HK-2 (cell line): ENCODE results near the gene RFX8.
"Not testable (repeated sequence)": the region's sequence is repeated elsewhere in the genome, so short reads cannot be mapped to it uniquely, and the experiment has no call there.

Source experiments
- DNase-seq: peaks from one replicate; pipeline ENCODE4 v3.0.0-alpha.2; 2018; ENCODE audit not compliant: unreplicated experiment

Gene RFX8

GRCh38 chr2:101440127-101440738, 34.7 kb downstream of the RFX8 start:
- no peak for DNase-seq

DNA sequence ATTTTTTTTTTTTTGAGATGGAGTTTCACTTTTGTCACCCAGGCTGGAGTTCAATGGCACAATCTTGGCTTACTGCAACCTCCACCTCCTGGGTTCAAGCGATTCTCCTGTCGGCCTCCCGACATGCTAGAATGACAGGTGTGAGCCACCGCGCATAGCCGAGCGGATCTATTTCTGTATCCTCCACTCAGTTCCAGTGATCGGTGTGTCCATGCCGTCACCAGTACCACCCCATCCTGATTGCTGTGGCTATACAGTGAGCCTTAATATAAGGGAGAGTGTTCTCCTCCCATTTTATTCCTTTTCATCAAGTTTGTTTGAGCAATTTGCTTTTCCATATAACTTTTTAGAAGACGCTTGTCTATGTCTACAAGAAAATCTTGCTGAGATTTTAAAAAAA, 35.2 kb downstream of the RFX8 start:
- no peak for DNase-seq

DNA sequence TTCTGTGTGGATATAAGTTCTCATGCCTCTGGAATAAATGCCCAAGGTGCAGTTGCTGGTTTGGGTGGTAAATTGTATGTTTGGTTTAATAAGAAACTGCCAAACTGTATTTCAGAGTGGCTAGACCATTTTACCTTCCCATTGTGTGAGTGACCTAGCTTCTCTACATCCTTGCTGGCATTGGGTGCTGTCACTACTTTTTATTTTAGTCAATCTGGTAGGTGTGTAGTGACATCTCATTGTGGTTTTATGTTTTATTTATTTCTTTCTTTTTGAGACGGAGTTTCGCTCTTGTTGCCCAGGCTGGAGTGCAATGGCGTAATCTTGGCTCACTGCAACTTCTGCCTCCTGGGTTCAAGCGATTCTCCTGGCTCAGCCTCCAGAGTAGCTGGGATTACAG, 36.4 kb downstream of the RFX8 start:
- not testable (repeated sequence) for DNase-seq

- DNase-seq = no peak
Observed at GRCh38 chr2:101435001-101435862, 39.7 kb downstream of the RFX8 start.

DNA sequence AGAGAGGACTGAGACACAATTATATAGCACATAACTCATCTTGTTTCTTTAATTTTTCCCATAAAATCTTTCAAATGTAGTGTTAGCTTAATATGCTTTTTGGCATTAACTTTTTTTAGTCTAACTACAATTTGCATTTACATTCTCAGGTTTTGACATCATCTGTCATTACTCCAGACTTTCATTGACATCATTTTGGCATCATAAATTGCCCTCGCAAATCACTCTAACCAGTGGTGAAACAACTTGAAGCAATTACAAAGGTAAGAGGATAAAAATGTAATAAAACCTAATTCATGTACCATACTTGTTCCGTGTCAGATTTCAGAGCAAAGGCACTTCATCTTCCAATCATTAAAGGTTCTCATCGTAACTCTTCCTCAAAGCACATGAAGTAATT, 41.4 kb downstream of the RFX8 start:
- DNase-seq = no peak

- no peak for DNase-seq
Observed at GRCh38 chr2:101432411-101433181, 42.3 kb downstream of the RFX8 start.

DNA sequence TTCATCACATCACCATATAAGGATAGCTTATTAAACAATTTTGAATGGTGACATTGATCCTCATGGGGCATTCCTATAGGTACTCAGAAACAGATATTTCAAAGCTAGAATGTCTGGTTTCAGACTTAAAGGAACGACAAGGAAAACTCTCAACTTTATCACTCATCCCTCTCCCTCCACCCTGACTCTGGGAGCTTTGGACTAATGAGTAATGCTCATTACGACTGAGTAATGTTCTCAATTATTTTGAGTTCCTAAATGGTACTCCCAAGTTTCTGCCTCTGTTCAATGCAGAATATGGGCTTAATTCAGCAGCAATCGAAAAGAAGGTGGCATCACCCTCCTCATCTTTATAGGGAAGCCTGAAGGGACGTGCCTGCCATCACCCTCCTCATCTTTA, 43.4 kb downstream of the RFX8 start:
- DNase-seq = no peak

DNA sequence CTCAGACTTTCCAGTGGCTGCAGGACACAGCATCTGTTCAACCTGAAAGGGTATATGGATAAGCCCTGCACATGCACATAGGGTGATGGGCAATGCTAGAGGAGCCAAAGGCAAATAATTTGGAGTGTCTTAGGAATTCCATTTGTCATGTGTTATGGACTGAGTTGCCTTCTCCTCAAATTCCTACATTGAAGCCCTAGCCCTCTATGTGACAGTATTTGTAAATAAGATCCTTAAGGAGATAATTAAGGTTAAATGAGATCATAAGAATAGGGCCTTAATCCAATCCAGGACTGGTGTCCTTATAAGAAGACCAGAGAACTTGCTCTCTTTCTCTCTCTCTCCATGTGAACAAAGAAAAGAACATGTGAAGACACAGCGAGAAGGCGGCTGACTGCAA, 44.8 kb downstream of the RFX8 start:
- DNase-seq = no peak

DNA sequence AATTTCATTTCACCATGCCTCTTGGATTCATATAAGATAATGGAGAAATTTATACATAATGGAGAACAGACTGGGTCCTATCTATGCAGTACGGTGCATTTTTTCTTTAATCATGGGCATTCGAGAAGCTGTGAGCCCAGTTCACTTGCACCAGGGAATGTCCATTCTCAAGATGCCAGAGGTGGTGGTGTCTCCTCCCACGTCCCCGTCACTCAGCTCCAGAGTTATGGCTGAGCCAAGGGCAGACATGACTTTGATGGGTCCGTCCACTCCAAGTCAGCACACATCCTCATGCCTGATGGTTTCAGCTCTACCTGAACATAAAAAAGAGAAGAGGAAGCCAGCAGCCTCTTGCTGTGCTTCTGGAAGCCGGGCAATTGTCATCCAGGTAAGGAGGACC, 45.5 kb downstream of the RFX8 start:
- DNase-seq = no peak

GRCh38 chr2:101428422-101429176, 46.3 kb downstream of the RFX8 start:
- DNase-seq = no peak

DNA sequence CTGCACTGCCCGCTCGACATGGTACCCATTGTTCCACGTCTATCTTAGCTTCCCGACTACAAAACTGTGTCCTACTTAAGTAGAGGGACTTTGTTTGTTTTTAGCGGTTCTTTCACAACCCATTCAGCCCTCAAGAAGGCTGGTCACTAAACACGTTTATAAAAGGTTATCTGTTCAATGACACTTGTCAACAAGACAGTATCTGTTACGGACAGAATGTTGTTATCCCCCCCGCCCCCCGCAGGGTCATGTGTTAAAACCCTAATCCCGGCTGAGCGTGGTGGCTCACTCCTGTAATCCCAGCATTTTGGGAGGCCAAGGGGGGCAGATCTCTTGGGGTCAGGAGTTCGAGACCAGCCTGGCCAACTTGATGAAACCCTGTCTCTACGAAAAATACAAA, 47.2 kb downstream of the RFX8 start:
- no peak for DNase-seq

DNA sequence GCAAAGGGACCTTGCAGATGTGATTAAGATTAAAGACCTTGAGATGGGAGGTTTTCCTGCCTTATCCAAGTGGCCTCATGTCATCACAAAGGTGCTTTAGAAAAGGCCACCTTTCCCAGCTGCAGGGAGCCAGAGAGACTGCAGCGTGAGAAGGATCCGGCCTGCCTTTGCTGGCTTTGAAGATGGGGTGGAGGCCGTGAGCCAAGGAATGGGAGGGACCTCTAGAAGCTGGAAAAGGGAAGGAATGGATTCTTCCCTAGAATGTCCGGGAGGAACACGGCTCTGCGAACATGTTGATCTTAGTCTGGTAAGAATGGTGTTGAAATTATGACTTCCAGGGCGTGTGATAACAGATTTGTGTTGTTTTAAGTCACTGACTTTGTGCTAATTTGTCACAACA, 47.7 kb downstream of the RFX8 start:
- DNase-seq = no peak

- no peak for DNase-seq
Observed at GRCh38 chr2:101426822-101427221, 48.1 kb downstream of the RFX8 start.

DNA sequence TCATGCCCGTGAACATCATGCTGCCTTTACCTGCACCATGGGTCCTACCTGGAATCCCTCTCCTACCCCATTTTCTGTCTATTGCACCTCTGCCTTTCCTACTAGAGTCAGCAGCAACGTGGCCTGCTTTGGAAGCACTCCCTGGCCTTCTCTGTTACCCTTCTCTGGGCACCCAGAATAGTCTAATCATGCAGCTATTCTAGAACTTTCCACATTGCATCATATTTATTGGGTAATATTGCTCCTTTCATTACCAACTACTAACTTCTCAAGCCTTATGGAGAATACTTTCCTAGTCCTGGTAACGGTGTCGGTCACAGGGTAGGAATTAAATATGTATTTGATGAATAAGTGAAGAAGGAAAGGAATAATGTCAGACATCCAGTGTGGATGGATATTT, 54.3 kb downstream of the RFX8 start:
- no peak for DNase-seq

DNA sequence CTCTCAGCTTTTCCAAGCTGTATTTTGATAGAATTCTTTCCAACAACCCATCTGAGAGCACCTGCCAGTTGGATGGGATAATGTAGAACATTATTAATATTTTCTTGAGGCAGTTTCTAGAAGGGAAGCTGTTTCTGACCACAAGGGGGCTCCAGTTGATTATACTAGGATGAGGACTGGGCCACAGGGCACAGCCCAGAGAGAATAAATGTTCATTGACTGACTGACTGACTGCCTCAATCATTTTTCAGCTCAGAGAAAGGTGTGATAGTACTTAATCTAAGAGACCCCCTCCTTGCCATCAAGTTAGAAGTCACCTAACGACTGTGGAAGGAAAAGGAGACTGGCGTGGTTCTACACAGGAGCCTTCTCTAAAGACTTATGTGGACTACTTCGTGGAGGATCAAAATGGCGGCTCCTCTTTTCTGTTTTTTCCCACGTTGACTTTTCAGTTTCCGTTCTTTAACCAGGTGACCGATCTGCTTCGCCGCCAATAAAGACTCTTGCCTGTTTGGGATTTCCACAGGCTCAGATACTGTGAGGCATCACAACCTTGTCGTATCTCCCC, 55.7 kb downstream of the RFX8 start:
- DNase-seq = peak; percentile 30

DNA sequence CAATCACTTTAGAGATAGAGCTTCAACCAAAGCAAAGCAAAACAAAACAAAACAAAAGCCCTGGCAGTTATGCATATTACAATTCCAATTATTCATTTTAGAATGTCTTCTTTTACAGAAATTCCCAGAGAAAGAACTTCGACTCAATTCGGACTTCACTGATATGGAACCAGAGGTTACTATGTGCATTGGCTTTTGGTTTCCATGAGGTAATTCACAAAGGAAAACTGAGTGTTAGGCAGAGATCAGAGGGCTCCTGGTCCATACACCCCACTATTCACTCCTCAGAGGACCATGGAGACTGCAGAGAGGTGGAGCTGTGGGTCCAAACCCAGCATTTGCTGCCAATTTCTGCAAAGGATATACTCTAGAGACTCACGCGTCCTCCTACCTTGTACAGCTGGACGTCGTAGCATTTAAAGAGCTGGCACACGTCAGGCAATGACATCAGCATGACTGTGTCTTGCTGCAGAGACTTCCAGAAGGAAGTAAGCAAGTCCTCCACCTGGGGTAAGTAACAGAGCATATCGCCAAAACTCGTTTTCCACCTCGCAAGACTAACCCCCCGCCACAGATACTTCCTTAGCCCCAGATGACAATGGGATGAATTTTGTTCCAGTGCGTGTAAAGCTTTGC, 56.3 kb downstream of the RFX8 start:
- DNase-seq = no peak

DNA sequence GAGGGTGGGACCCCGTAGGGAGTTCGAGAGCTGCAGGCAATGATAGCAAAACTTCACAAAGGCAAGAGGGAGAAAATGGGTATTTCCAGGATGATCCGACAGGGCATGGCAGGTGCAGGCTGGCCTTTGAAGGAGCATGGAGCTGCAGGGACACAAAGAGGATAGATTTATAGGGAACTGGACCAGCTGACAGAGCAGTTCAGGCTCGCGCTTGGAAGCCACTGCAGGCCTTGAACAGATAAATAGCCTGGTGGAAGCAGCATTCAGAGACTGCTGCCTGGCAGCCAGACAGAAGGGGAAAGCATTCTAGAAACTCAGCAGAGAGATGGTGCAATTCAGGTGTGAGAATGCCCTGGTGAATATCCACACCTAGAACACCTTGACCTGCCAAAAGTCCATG, 58.3 kb downstream of the RFX8 start:
- no peak for DNase-seq

- DNase-seq = no peak
Observed at GRCh38 chr2:101415884-101416283, 59.0 kb downstream of the RFX8 start.

- no peak for DNase-seq
Observed at GRCh38 chr2:101415220-101415619, 59.7 kb downstream of the RFX8 start.

DNA sequence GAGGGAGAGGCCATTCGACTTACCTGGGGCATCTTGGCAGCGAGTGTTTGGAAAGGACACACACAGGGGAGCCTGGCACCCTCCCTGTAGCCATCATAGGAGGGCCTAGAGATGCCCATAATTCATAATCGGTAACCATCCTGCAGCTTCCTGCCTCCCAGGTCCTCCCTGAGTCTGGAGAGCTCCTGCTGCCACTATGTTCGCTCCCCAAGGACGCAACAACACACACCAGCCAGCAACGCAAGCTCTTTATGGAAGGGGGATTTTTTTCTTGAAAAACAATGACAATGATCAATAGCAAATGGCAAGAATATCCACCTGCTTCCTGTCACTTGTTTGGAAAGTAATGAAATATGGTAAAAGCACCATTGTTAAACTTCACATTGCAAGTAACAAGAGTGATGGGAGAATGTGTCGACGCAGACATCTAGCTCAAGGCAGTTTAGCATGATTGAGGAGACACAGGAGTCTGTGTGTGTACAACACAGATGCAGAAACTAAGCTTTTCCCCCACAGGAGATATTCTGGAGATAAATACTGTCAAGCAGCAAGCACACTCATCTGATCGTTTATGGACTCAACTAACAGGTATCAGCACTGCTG, 62.7 kb downstream of the RFX8 start:
- no peak for DNase-seq

DNA sequence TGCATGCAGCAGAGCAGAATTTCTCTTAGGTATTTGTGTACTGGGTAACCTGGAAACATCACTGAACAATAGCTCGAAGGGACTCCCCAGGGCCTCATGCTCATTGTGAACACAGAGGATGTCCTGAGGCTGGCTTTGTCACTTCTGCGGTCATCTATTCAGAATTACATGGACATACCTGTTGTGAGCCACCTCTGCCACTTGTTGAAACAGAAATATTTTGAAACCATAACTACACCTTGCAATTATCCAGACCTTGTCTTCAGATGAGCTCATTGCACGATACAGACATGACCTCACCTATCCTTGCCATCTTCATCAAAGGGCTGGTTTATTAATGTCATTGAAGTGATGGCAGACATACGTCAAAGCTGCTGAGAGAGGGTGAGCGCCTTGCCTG, 64.2 kb downstream of the RFX8 start:
- DNase-seq = no peak
